GM12892 (cell line): ENCODE results near the gene NSD2.

Experiments
- POLR2A ChIP-seq: IDR thresholded peaks from 2 replicates; pipeline ENCODE4 v1.6.1; 2011; ENCODE audit warnings: low read depth, low read length, control low read depth
- POLR2AphosphoS5 ChIP-seq: IDR thresholded peaks from 2 replicates; pipeline ENCODE4 v1.6.1; 2011; ENCODE audit warnings: low read depth, low read length, control low read depth
- TAF1 ChIP-seq: IDR thresholded peaks from 2 replicates; pipeline ENCODE4 v1.6.1; 2011; ENCODE audit warnings: low read depth, mild to moderate bottlenecking, control low read depth, low read length, borderline replicate concordance

- TF ChIP-seq POLR2A (no peak), TAF1 (no peak), POLR2AphosphoS5 (no peak)
Measured at GRCh38 chr4:1851575-1852410, 19.4 kb upstream of the NSD2 start.
